NCI-H2196 treated with DMSO at 0.1 percent for 48 hours (cell line): Measurements from ENCODE around the gene SBF1.
"Not testable (repeated sequence)": the region's sequence is repeated elsewhere in the genome, so short reads cannot be mapped to it uniquely, and the experiment has no call there.

Source experiments
- DNase-seq: peaks from one replicate; lab custom pipeline; 2025; ENCODE audit not compliant: unreplicated experiment; lab: John Stamatoyannopoulos, UW

SBF1 gene

GRCh38 chr22:50401907-50402306 is 72.9 kb downstream of the SBF1 start:
- DNase-seq: no peak

- DNase-seq: no peak
Observed at GRCh38 chr22:50400931-50401330, 73.9 kb downstream of the SBF1 start.

- DNase-seq: no peak
Observed at GRCh38 chr22:50400406-50400805, 74.4 kb downstream of the SBF1 start.

- peak; percentile 3 for DNase-seq
Observed at GRCh38 chr22:50399751-50400331, 75.0 kb downstream of the SBF1 start.

- DNase-seq: no peak
Observed at GRCh38 chr22:50398831-50399648, 75.8 kb downstream of the SBF1 start.

- not testable (repeated sequence) for DNase-seq
Observed at GRCh38 chr22:50397371-50398060, 77.3 kb downstream of the SBF1 start.

GRCh38 chr22:50396751-50397370 is 78.0 kb downstream of the SBF1 start:
- DNase-seq: no peak
